Parathyroid adenoma (tissue), 2 donors: ENCODE measurements around the gene MEGF9.

ENCODE experiments used
- H2AFZ ChIP-seq: fragments of 300-600 bp; sonication (generic); one replicate; pipeline ENCODE4 v1.7.0; 2017; ENCODE audit warnings: antibody characterized with exemption, mild to moderate bottlenecking
- H3K27ac ChIP-seq: fragments of 300-600 bp; sonication (generic); one replicate; pipeline ENCODE4 v1.7.0; 2017
- H3K27me3 ChIP-seq: fragments of 300-600 bp; sonication (generic); one replicate; pipeline ENCODE4 v1.7.0; 2017; ENCODE audit warnings: low read length; ENCODE audit not compliant: control insufficient read depth, insufficient read depth
- H3K36me3 ChIP-seq: fragments of 300-600 bp; sonication (generic); one replicate; pipeline ENCODE4 v1.7.0; 2017; ENCODE audit warnings: low read length; ENCODE audit not compliant: control insufficient read depth, insufficient read depth
- H3K4me1 ChIP-seq: fragments of 300-600 bp; sonication (generic); one replicate; pipeline ENCODE4 v1.7.0; 2017; ENCODE audit warnings: control low read depth
- H3K4me2 ChIP-seq: fragments of 300-600 bp; sonication (generic); one replicate; pipeline ENCODE4 v1.7.0; 2017; ENCODE audit warnings: low read length
- H3K4me3 ChIP-seq: fragments of 300-600 bp; sonication (generic); one replicate; pipeline ENCODE4 v1.7.0; 2017; ENCODE audit warnings: low read depth, low read length
- H3K79me2 ChIP-seq: fragments of 300-600 bp; sonication (generic); one replicate; pipeline ENCODE4 v1.7.0; 2017; ENCODE audit warnings: control low read depth
- H3K9ac ChIP-seq: fragments of 300-600 bp; sonication (generic); one replicate; pipeline ENCODE4 v1.7.0; 2017; ENCODE audit warnings: mild to moderate bottlenecking
- H3K9me3 ChIP-seq: fragments of 300-600 bp; sonication (generic); one replicate; pipeline ENCODE4 v1.7.0; 2017; ENCODE audit warnings: low read length; ENCODE audit not compliant: control insufficient read depth
- TF ChIP-seq, protein P1 (sequence below): fragments of 300-600 bp; sonication (generic); IDR thresholded peaks from one replicate; pipeline ENCODE4 v1.7.0; 2017; ENCODE audit warnings: antibody characterized with exemption, mild to moderate bottlenecking
- donor health status: primary hyperparathyroidism.

Gene MEGF9

DNA sequence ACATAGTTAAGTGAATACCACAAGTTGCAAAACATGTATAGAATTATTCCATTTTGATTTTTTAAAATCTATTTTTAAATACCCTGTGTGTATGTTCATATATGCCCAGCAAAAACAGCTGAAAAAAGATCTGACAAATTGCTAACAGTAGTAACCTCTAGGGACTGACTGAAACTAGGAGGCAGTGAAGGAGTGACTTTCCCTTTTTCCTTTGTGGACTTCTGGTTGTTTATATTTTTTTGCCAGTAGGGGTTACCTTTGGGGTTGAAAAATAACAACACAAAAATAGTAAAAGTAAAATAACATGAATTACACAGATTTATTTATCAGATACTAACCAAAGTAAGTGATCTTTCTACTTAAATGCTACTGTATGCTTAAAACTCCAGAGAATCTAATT lies 2.9 kb downstream of the MEGF9 start:
- TF ChIP-seq, protein P1, sequence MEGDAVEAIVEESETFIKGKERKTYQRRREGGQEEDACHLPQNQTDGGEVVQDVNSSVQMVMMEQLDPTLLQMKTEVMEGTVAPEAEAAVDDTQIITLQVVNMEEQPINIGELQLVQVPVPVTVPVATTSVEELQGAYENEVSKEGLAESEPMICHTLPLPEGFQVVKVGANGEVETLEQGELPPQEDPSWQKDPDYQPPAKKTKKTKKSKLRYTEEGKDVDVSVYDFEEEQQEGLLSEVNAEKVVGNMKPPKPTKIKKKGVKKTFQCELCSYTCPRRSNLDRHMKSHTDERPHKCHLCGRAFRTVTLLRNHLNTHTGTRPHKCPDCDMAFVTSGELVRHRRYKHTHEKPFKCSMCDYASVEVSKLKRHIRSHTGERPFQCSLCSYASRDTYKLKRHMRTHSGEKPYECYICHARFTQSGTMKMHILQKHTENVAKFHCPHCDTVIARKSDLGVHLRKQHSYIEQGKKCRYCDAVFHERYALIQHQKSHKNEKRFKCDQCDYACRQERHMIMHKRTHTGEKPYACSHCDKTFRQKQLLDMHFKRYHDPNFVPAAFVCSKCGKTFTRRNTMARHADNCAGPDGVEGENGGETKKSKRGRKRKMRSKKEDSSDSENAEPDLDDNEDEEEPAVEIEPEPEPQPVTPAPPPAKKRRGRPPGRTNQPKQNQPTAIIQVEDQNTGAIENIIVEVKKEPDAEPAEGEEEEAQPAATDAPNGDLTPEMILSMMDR, result no peak
- Histone ChIP-seq H3K27ac (no peak overlapping the region), H2AFZ (no peak overlapping the region), H3K4me3 (no peak overlapping the region), H3K9ac (no peak overlapping the region), H3K27me3 (no peaks in the 10 kb centered on the region), H3K36me3 (no peaks in the 10 kb centered on the region), H3K4me1 (no peaks in the 10 kb centered on the region), H3K4me2 (no peak overlapping the region), H3K79me2 (peaks cover 7% of the 10 kb centered on the region), H3K9me3 (no peaks in the 10 kb centered on the region)

DNA sequence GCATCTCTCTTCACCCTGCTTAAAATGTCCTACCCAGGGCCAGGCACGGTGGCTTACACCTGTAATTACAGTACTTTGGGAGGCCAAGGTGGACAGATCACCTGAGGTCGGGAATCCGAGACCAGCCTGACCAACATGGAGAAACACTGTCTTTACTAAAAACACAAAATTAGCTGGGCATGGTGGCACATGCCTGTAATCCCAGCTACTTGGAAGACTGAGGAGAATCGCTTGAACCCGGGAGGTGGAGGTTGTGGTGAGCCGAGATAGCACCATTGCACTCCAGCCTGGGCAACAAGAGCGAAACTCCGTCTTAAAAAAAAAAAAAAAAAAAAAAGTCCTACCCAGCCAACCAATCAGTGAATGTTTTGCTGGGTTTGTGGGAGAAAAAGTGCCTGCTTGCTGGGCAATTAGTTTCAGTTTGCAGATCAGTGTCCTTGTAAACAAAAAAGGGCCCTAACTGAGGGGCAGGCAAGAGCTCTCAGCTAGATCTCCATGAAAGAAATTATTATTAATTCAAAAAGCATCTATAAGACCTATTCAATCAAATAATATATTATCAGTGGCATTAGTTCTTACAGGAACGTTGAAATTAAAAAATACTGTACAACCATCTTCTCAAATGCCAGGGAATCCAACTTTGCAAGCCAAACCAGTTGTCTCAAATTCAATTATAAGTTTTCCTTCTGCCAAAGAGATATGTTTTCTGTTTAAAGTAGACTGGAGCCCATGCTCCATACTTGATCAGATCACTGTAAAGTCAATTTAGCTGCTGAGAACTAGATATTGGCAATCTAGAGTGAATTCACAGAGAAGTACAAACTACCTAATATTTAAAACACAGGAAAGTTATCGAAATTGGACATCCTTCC lies 3.9 kb downstream of the MEGF9 start:
- TF ChIP-seq, protein P1, result no peak
- H3K27me3 ChIP-seq, result no peaks in the 10 kb centered on the region
- no peaks in the 10 kb centered on the region for H3K9me3 ChIP-seq
- H3K4me2 ChIP-seq, result no peak overlapping the region
- H3K79me2 ChIP-seq, result peaks cover 7% of the 10 kb centered on the region
- no peaks in the 10 kb centered on the region for H3K36me3 ChIP-seq
- H3K4me1 ChIP-seq, result no peaks in the 10 kb centered on the region
- H3K4me3 ChIP-seq, result no peak overlapping the region
- no peak overlapping the region for H2AFZ ChIP-seq
- no peak overlapping the region for H3K27ac ChIP-seq
- no peak overlapping the region for H3K9ac ChIP-seq

DNA sequence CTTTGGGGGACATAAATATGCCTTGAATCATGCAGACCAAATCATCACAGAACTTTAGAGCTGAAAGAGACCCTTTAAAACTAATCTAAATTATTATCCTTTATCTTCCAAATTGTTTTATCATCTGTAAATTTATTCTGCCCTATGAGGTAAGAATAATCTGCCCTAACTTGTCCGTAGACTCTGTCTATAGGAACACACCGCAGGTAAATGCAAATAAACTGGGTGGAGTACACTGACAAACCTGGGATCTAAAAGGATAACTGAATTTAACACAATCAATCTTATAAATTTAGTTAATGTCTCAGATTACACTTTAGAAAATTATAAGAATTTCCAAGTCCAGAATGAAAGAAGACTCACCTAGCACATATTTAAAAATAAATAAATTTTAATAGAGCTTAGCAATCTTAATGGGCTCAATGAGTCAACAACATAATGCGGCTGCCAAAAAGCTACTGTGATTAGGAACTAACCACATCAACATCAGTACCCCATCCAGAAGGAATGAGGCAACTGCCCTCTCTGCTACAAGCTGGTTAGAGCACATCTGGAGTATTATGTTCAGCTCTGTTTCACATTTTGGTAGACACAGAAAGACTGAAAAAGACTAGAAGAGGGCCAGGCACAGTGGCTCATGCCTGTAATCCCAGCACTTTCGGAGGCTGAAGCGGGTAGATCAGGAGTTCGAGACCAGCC lies 5.6 kb downstream of the MEGF9 start:
- Histone ChIP-seq H2AFZ (no peak overlapping the region), H3K4me2 (no peak overlapping the region), H3K79me2 (peaks cover 7% of the 10 kb centered on the region), H3K4me1 (no peaks in the 10 kb centered on the region), H3K4me3 (no peak overlapping the region), H3K9ac (no peak overlapping the region), H3K36me3 (no peaks in the 10 kb centered on the region), H3K9me3 (no peaks in the 10 kb centered on the region), H3K27me3 (no peaks in the 10 kb centered on the region), H3K27ac (no peak overlapping the region)
- TF ChIP-seq, protein P1, result no peak

DNA sequence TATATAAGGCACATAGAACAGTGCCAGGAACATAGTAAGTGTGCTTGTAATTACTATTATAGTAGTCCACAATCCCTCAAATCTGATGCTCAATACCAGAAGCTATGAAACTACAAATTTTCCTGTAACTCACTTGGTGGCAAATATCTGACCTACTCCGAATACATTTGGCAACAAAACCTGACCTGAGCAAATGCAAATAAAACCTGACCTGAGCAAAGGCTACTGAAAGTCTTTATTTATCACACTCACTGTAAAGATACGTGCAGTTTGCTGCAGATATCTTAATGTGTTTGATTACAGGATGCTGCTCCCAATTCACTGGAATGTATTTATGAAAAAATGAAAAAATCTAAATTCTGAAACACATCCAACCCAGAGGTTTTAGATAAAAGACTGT lies 7.1 kb downstream of the MEGF9 start:
- peaks cover 7% of the 10 kb centered on the region for H3K79me2 ChIP-seq
- H2AFZ ChIP-seq, result no peak overlapping the region
- no peaks in the 10 kb centered on the region for H3K36me3 ChIP-seq
- no peak overlapping the region for H3K9ac ChIP-seq
- TF ChIP-seq, protein P1, result no peak
- no peak overlapping the region for H3K4me3 ChIP-seq
- no peaks in the 10 kb centered on the region for H3K9me3 ChIP-seq
- H3K27ac ChIP-seq, result no peak overlapping the region
- no peaks in the 10 kb centered on the region for H3K27me3 ChIP-seq
- no peaks in the 10 kb centered on the region for H3K4me1 ChIP-seq
- no peak overlapping the region for H3K4me2 ChIP-seq
